Stimulated activated memory B cell treated with anti-CD40 and anti-IgM and Interleukin-4, amounts not matched to agents 10 μg/mL and 1 μg/mL and 100 μg/mL, for 72 hours (primary cell): ENCODE data around the gene PLCD3.
"Not testable (repeated sequence)": the region's sequence is repeated elsewhere in the genome, so short reads cannot be mapped to it uniquely, and the experiment has no call there.

ENCODE experiments used
- ATAC-seq: fragments of 150-1000 bp; cut with Tn5 transposase; 2 replicates; pipeline ENCODE4 v1.10.0; 2021
- H3K27ac Mint-ChIP-seq: one replicate; pipeline ENCODE4 v1.8.0; 2022; ENCODE audit warnings: mild to moderate bottlenecking, mixed read lengths
- H3K27me3 Mint-ChIP-seq: one replicate; pipeline ENCODE4 v1.8.0; 2022; ENCODE audit warnings: mixed read lengths
- H3K36me3 Mint-ChIP-seq: one replicate; pipeline ENCODE4 v1.8.0; 2022; ENCODE audit warnings: mixed read lengths
- H3K4me1 Mint-ChIP-seq: one replicate; pipeline ENCODE4 v1.8.0; 2022; ENCODE audit warnings: mixed read lengths
- H3K4me3 Mint-ChIP-seq: one replicate; pipeline ENCODE4 v1.8.0; 2022; ENCODE audit warnings: mild to moderate bottlenecking, moderate library complexity, mixed read lengths
- H3K9me3 Mint-ChIP-seq: one replicate; pipeline ENCODE4 v1.8.0; 2022; ENCODE audit warnings: mixed read lengths

Gene PLCD3

DNA sequence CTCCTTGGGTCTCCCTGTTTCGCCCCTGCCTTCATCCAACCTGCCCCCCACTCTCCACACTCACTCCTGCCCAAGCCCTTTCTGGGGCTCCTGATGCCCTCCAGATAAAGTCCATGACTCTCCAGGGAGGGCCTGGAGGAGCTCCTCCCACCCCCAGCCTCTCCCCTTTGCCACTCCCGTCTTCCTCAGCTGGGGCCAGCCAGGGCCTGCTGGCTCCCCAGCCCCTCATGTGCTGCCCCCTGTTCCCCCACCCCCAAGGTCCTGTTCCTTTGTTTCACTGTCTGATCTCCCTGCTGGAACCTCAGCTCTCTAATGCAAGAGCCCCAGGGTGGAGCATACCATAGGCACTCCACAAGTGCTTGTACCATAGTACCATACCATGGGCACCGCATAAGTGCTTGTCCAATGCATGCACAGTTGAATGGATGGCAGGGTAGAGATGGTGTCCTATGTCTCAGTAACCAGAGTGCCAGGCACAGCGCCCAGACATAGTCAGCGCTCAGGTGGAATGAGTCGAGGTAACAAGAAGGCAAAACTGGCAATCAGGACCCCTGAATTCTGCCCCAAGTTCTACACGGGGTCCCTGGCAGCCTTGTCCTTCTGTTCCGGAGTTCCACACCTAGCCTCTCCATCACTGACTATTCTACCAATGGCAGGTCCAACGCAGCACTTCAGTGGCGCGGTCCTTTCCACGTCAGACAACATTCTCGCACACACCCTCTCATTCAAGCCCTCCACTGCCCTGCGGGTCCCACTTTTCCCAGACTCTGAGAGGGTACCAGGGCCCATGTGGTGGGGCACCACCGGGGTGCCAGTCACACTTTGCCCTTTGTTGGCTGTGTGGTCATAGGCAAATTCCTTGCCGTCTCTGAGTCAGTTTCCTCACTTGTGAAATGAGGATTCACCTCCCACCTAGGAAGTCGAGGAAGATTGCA, 1.4 kb downstream of the PLCD3 start:
- Mint-ChIP-seq H3K27ac (no peak overlapping the region), H3K4me3 (peak overlapping the region; percentile 4), H3K4me1 (peaks cover 1% of the 10 kb centered on the region), H3K27me3 (peaks cover 15% of the 10 kb centered on the region), H3K9me3 (no peaks in the 10 kb centered on the region), H3K36me3 (no peaks in the 10 kb centered on the region)
- no peak for ATAC-seq

DNA sequence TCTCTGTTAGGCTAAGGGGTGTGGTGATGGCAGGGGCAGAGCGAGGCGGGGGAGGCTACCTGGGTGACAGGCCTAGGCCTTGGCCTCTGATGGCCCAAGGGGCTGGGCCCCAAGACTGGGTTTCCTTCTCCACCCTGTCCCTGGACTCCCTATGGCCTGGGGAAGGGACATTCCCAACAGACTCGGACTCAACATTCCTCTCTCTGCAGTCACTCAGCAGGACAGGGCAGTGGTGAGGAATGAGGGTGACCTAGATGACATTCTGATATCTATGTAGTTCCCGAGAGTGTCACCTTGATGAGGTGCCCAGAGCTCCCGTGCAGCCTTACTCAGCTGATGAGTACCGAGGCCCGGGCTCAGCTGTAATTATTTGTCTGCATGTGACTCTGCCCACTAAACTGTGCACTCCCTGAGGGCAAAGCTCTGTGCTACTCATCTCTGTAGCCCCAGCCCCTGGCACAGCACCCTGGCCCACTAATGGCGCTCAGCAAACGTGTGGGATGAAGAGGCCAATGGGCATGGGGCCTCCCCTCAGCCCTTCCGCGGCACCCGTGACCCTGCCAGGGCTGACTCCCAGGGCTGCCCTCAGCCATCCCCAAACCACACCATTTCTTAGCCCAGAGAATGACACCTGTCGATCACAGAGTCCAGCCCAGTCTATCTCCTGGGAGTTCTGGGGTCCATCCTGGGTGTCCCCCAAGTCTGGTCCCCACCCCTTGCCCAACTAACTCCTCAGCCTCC, 2.2 kb downstream of the PLCD3 start:
- Mint-ChIP-seq H3K27ac (no peak overlapping the region), H3K9me3 (no peaks in the 10 kb centered on the region), H3K4me1 (no peaks in the 10 kb centered on the region), H3K27me3 (peaks cover 15% of the 10 kb centered on the region), H3K36me3 (no peaks in the 10 kb centered on the region), H3K4me3 (no peak overlapping the region)
- no peak for ATAC-seq

DNA sequence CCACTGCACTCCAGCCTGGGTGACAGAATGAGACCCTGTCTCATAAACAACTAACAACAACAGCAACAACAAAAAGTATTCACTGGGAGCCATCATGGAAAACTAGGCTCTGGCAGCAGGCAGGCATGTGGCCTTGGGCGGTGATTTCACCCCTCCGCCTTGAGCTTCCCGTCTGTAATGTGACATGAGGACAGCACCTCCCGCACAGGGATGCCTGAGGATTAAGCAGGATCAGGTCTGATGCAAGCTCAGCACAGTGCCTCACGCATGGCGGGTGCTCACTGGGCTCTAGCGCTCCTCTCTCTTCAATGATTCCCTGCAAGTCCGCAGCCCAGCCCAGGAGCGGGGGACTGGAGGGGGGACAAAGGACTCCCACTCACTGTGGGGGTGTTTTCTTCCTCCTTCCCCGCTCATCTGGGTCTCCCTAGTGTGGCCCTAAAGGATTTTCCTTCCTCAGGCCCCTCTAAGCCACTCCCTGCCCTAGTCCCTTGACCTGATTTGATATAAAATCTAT, 2.8 kb downstream of the PLCD3 start:
- Mint-ChIP-seq H3K27me3 (peaks cover 15% of the 10 kb centered on the region), H3K4me1 (peaks cover 1% of the 10 kb centered on the region), H3K4me3 (no peak overlapping the region), H3K27ac (no peak overlapping the region), H3K36me3 (no peaks in the 10 kb centered on the region), H3K9me3 (no peaks in the 10 kb centered on the region)
- no peak for ATAC-seq

GRCh38 chr17:45128989-45129388, 3.3 kb downstream of the PLCD3 start:
- ATAC-seq, result no peak
- H3K9me3 Mint-ChIP-seq, result no peaks in the 10 kb centered on the region
- H3K36me3 Mint-ChIP-seq, result no peaks in the 10 kb centered on the region
- peaks cover 6% of the 10 kb centered on the region for H3K4me1 Mint-ChIP-seq
- H3K4me3 Mint-ChIP-seq, result no peak overlapping the region
- no peak overlapping the region for H3K27ac Mint-ChIP-seq
- H3K27me3 Mint-ChIP-seq, result peaks cover 15% of the 10 kb centered on the region

DNA sequence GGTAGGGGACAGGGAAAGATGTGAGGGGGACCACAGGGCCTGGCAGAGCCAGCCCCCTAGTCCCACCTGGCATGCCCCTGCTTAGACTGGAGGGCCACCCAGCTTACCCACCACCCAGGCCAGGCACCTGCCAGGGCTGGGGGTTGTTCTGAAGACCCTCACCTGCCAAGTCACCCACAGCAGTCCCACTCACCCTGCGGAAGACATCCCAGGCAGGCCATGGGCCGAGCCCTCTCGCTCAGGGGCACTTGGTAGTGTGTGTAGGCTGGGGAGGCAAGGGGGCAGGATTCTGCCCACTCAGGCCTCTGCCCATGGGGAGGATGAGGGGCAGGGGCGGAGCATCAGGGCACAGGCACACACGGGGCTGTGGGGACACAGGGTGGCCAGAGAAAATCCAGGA, 4.0 kb downstream of the PLCD3 start:
- Mint-ChIP-seq H3K9me3 (no peaks in the 10 kb centered on the region), H3K27ac (no peak overlapping the region), H3K4me3 (no peak overlapping the region), H3K27me3 (peaks cover 15% of the 10 kb centered on the region), H3K4me1 (peaks cover 6% of the 10 kb centered on the region), H3K36me3 (no peaks in the 10 kb centered on the region)
- no peak for ATAC-seq

GRCh38 chr17:45127548-45128300, 4.6 kb downstream of the PLCD3 start:
- Mint-ChIP-seq H3K9me3 (no peaks in the 10 kb centered on the region), H3K36me3 (no peaks in the 10 kb centered on the region), H3K4me3 (no peak overlapping the region), H3K27ac (no peak overlapping the region), H3K4me1 (peaks cover 6% of the 10 kb centered on the region), H3K27me3 (peaks cover 15% of the 10 kb centered on the region)
- no peak for ATAC-seq

DNA sequence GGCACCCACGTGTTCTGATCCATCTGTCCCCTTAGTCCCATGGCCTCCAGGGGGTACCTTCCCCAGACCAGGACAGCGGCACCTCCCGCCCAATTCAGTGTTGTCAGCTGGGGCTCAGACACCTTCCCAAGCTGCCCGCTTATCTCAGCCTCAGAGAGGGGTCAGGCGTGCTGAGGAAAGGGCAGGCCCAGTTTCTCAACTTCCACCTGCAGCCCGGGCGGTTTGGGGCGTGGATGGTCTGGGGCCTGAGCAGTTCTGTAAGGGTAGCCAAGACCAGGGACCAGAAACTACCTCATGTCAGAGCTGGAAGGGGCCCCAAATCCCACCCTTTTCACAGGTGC, 5.1 kb downstream of the PLCD3 start:
- Mint-ChIP-seq H3K9me3 (no peaks in the 10 kb centered on the region), H3K4me1 (peaks cover 6% of the 10 kb centered on the region), H3K27ac (no peak overlapping the region), H3K36me3 (no peaks in the 10 kb centered on the region), H3K27me3 (peaks cover 15% of the 10 kb centered on the region), H3K4me3 (no peak overlapping the region)
- no peak for ATAC-seq

- no peak overlapping the region for H3K27ac Mint-ChIP-seq
- H3K36me3 Mint-ChIP-seq, result no peaks in the 10 kb centered on the region
- ATAC-seq, result no peak
- no peaks in the 10 kb centered on the region for H3K9me3 Mint-ChIP-seq
- peaks cover 6% of the 10 kb centered on the region for H3K4me1 Mint-ChIP-seq
- no peak overlapping the region for H3K4me3 Mint-ChIP-seq
- peaks cover 14% of the 10 kb centered on the region for H3K27me3 Mint-ChIP-seq
These were observed 6.8 kb downstream of the PLCD3 start for GRCh38 chr17:45125509-45125908.

DNA sequence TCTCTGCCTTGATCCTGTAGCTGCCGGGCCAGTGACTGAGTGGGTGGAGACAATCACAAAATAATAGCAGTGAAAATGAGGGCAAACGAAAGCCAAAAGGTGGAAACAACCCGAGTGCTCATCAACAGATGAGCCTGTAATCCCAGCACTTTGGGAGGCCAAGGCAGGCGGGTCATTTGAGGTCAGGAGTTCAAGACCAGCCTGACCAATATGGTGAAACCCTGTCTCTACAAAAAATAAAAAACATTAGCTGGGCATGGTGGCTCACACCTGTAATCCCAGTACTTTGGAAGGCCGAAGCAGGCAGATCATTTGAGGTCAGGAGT, 7.6 kb downstream of the PLCD3 start:
- H3K36me3 Mint-ChIP-seq, H3K4me1 Mint-ChIP-seq, H3K27ac Mint-ChIP-seq, H3K9me3 Mint-ChIP-seq, ATAC-seq, H3K27me3 Mint-ChIP-seq, H3K4me3 Mint-ChIP-seq: not testable (repeated sequence)

DNA sequence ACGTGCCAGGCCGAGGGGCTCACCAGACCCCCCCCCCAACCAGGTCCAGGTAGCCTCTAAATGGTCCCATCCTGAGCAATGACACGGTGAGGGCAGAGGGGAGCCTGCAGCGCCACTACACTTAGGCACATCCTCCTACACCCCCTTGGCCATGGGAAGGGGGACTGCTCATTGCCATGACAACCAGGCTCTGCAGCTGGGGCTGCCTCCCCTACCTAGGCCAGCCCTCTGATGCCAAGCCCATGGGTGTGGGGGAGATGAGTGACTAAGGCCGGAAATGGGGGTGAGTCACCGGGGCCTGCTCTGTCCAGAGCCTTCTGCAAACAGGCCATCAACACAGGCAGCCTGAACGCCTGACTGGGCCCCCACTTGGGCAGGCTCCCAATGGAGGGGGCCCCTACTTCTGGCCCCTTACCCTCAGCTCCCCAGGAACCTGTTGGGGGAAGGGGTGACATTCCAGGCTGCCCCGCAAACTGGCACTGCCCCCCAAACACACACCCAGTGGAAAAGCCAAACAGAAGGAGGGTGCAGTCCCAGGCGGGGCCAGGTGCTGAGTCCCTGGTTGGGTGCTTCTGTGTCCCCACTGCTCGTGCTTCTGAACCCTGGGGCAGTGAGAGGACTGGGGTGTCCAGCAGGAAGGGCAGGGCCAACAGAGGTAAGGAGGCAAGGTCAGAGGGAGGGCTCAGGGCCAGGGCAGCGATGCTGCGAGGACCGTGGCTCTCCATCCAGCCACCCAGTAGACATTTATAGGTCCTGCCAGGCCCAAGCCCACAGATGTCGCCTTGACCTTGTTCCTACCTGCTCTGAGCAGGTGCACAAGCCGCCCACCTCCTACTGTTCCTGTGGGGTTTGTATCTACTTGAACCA, 8.2 kb downstream of the PLCD3 start:
- Mint-ChIP-seq H3K27ac (no peak overlapping the region), H3K9me3 (no peaks in the 10 kb centered on the region), H3K36me3 (no peaks in the 10 kb centered on the region), H3K4me3 (no peak overlapping the region), H3K4me1 (peaks cover 6% of the 10 kb centered on the region), H3K27me3 (peaks cover 9% of the 10 kb centered on the region)
- ATAC-seq, result peak; percentile 38

DNA sequence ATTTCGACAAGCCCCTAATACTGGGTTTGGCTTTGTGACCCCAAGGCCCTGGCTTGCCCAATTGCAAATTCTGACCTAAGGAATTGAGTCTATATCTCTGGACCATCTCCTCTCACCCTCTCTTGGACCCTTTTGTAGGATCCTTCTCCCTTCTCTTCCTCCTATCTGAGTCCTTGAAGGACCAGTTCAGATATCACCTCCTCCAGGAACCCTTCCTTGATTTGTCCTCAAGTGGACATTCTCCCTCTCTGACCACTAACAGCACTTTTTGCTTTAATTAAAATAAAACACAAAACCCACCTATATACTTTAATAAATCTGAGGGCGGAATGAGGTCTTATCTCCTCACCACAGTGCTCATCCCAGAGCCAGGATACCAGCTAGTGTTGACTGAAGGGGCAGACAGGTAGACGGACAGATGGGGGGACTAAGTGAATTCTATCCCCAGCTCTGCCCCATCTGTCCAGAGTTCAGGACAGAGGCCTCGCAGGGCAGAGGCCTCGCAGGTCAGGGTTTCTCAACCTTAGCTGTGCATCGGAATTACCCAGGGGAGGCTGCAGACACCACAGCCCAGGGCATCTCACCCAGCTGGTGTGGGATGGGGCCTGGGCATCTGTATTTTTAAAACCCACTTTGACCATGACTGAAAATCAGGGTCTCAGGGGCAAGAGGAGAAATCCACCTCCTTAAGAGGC, 9.1 kb downstream of the PLCD3 start:
- Mint-ChIP-seq H3K27ac (no peak overlapping the region), H3K4me1 (peaks cover 6% of the 10 kb centered on the region), H3K27me3 (peaks cover 9% of the 10 kb centered on the region), H3K36me3 (no peaks in the 10 kb centered on the region), H3K9me3 (no peaks in the 10 kb centered on the region), H3K4me3 (no peak overlapping the region)
- ATAC-seq, result no peak

- Mint-ChIP-seq H3K4me1 (peaks cover 6% of the 10 kb centered on the region), H3K4me3 (no peak overlapping the region), H3K27ac (no peak overlapping the region), H3K36me3 (no peaks in the 10 kb centered on the region), H3K9me3 (no peaks in the 10 kb centered on the region), H3K27me3 (peaks cover 15% of the 10 kb centered on the region)
- ATAC-seq, result peak; percentile 6
These were observed 11.3 kb downstream of the PLCD3 start for GRCh38 chr17:45121055-45121454.

- peak; percentile 5 for ATAC-seq
- H3K27ac Mint-ChIP-seq, result no peak overlapping the region
- no peaks in the 10 kb centered on the region for H3K9me3 Mint-ChIP-seq
- no peaks in the 10 kb centered on the region for H3K36me3 Mint-ChIP-seq
- no peak overlapping the region for H3K4me3 Mint-ChIP-seq
- peaks cover 6% of the 10 kb centered on the region for H3K4me1 Mint-ChIP-seq
- peaks cover 17% of the 10 kb centered on the region for H3K27me3 Mint-ChIP-seq
These were observed 11.8 kb downstream of the PLCD3 start for GRCh38 chr17:45120558-45120957.

DNA sequence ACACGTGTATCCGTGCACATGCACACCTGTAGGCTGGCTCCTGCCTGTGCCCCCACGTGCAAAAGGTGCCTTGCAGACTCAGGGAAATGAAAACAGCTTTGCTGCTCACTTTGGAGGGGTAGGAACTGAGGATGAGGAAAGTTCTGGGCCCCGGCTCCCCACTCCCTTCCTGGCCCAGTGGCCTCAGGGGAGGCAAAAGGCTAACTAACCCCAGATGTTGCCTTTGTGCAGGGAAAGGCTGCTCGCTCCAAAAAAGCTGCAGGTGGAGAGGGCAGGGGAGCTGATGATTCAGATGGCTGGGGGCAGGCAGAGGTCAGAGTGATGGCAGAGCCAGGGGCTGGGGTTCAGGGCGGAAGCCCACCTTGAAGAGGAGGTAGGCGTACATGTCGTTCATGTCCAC, 12.4 kb downstream of the PLCD3 start:
- H3K4me3 Mint-ChIP-seq, result no peak overlapping the region
- peaks cover 17% of the 10 kb centered on the region for H3K27me3 Mint-ChIP-seq
- no peak overlapping the region for H3K27ac Mint-ChIP-seq

More for the DNA sequence above, 12.4 kb downstream of the PLCD3 start:
- H3K36me3 Mint-ChIP-seq, result no peaks in the 10 kb centered on the region
- no peak for ATAC-seq
- no peaks in the 10 kb centered on the region for H3K9me3 Mint-ChIP-seq
- peaks cover 6% of the 10 kb centered on the region for H3K4me1 Mint-ChIP-seq
